C4-2B (cell line): ENCODE data around the gene CELSR1.

Experiments used
- H3K27ac ChIP-seq: fragments of 450-650 bp; 2 replicates; pipeline ENCODE4 v1.5.1; 2017
- ZFX ChIP-seq: fragments of 450-650 bp; IDR thresholded peaks from 2 replicates; pipeline ENCODE4 v1.6.1; 2017
- TF ChIP-seq, protein P1 (sequence below): fragments of 450-650 bp; conservative IDR thresholded peaks from 2 replicates; pipeline ENCODE4 v1.5.1; 2017; ENCODE audit warnings: mild to moderate bottlenecking

CELSR1 gene

DNA sequence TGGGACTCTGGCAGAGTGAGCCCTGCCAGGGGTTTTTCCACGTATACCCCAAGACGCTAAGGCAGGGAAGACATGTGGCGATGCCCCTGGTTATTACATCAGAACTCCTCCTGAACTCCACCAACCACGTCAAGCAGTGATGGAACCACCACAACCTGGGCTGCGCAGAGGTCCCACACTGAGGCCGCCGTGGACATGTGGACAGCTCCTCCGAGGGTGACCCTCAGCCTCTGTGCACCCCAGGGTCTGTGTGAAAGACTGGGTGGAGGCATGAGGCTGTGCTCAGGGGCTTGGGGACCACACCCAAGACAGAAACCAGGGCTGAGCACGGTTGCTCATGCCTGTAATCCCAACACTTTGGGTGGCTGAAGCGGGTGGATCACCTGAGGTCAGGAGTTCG lies 149.7 kb downstream of the CELSR1 start:
- TF ChIP-seq, protein P1, sequence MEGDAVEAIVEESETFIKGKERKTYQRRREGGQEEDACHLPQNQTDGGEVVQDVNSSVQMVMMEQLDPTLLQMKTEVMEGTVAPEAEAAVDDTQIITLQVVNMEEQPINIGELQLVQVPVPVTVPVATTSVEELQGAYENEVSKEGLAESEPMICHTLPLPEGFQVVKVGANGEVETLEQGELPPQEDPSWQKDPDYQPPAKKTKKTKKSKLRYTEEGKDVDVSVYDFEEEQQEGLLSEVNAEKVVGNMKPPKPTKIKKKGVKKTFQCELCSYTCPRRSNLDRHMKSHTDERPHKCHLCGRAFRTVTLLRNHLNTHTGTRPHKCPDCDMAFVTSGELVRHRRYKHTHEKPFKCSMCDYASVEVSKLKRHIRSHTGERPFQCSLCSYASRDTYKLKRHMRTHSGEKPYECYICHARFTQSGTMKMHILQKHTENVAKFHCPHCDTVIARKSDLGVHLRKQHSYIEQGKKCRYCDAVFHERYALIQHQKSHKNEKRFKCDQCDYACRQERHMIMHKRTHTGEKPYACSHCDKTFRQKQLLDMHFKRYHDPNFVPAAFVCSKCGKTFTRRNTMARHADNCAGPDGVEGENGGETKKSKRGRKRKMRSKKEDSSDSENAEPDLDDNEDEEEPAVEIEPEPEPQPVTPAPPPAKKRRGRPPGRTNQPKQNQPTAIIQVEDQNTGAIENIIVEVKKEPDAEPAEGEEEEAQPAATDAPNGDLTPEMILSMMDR: no peak
- no peak for TF ChIP-seq ZFX
- no peak overlapping the region for H3K27ac ChIP-seq

GRCh38 chr22:46386312-46386711 lies 151.1 kb downstream of the CELSR1 start:
- TF ChIP-seq ZFX: no peak
- TF ChIP-seq, protein P1: no peak
- no peak overlapping the region for H3K27ac ChIP-seq

GRCh38 chr22:46382524-46382923 lies 154.9 kb downstream of the CELSR1 start:
- TF ChIP-seq ZFX: no peak
- TF ChIP-seq, protein P1: no peak
- H3K27ac ChIP-seq: no peak overlapping the region

DNA sequence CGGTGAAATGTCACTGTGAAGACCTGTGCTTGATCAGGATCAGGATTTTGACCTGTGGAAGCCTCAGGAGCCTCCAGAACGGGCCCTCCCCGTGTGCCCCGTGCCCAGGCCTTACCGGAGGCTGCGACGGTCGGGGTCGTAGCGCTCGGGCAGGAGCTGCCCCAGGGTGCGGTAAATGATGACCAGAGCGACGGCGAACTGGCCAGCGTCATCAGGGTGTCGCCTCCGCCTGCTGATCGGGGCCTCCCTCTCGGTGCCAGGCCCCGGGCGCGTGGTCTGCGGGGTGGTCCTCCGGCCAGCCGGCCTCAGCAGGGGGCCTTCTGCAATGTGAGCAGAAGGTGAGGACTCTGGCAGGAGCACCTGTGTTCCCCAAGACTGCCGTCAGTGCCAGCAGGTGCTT lies 155.7 kb downstream of the CELSR1 start:
- TF ChIP-seq, protein P1: no peak
- TF ChIP-seq ZFX: no peak
- no peak overlapping the region for H3K27ac ChIP-seq

DNA sequence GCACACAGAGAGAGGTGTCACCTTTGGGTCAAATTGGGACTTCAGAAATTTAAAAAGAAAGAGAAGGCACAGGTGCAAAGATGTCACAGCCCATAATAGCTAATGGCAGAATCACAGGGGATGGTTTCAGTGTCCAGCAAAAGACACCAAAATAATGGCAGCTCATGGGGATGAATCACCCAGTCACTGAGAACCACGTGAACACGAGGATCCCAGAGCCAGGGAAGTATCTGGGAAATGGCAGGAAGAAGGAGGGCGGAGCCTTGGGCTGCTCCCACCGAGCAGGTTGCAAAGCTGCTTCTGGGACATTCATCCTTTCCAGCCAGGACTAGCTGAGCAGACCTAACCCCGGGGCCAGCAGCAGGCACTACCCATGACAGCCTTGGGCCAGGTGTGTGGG lies 156.3 kb downstream of the CELSR1 start:
- no peak overlapping the region for H3K27ac ChIP-seq
- no peak for TF ChIP-seq ZFX
- TF ChIP-seq, protein P1: no peak

GRCh38 chr22:46380581-46380980 lies 156.8 kb downstream of the CELSR1 start:
- TF ChIP-seq, protein P1: no peak
- no peak for TF ChIP-seq ZFX
- no peak overlapping the region for H3K27ac ChIP-seq

GRCh38 chr22:46380069-46380468 lies 157.4 kb downstream of the CELSR1 start:
- H3K27ac ChIP-seq: no peak overlapping the region
- TF ChIP-seq ZFX: no peak
- TF ChIP-seq, protein P1: no peak
